Measurements from ENCODE around the gene TNRC6C.

Gene TNRC6C

GRCh38 chr17:78019976-78020716 is 61.6 kb downstream of the TNRC6C start:
- no peak for DNase-seq

DNA sequence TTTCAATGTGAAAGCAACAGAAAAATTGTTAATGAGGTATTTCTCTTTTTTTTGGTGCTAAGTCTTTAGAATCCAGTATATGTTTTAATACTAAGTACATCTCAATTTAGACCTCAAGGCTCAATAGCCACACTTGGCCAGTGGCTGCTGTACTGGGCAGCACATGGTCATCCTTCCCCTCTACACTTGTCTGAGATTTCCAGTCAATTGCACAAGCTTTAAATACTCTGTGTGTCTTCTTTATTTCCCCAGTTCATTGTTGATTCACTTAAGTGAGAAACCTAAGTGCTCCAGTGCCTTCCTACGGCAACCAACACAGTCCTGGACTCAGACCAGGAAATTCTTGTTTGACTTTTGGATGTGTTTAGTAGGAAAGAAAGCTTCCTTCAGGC is 62.2 kb downstream of the TNRC6C start:
- DNase-seq, result no peak

GRCh38 chr17:78022425-78022824 is 63.9 kb downstream of the TNRC6C start:
- DNase-seq, result no peak

- DNase-seq, result no peak
These were observed 64.5 kb downstream of the TNRC6C start for GRCh38 chr17:78023042-78023441.

- peak in 1 of 2 experiments; percentile 14 for DNase-seq
These were observed 67.9 kb downstream of the TNRC6C start for GRCh38 chr17:78026381-78026780.

DNA sequence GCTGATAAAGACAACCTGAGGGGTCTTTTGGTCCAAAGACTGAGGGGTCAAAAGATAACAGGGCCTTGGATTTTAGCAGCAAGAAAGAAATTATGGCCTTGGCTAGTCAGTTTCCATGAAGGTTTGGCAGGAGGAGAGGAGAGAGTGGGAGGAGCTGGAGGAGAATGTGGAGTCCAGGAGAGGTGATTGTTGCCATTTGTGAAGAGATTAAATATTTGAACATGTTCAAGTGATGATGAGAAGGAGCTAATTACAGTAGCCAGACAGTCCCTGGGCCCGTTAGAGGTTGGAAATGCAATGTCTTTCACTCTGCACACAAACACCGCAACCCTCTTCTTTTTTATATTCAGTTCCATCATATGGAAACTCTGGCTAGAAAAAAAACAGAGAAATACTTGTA is 68.6 kb downstream of the TNRC6C start:
- DNase-seq, result no peak

- no peak for DNase-seq
These were observed 71.2 kb downstream of the TNRC6C start for GRCh38 chr17:78029697-78030096.

DNA sequence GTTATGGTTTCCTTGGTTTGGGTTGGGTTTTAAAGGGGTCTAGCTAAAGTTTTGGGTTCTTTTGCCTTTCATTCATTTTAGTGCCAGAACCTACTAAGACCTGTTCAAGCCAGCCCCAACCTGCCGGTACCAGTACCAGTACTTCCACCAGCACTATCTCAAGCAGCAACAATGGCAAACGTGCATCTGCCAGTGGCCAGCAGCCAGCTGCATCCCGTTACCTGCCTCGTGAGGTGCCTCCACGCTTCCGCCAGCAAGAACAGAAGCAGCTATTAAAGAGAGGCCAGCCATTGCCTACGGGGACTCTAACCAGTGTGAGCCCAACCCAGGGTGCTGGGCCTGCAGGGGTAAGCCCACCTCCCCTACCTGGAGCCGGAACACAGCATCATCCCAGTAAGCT is 72.9 kb downstream of the TNRC6C start:
- DNase-seq, result no peak

GRCh38 chr17:78032166-78032565 is 73.7 kb downstream of the TNRC6C start:
- DNase-seq, result no peak

GRCh38 chr17:78034429-78035091 is 76.1 kb downstream of the TNRC6C start:
- no peak for DNase-seq

DNA sequence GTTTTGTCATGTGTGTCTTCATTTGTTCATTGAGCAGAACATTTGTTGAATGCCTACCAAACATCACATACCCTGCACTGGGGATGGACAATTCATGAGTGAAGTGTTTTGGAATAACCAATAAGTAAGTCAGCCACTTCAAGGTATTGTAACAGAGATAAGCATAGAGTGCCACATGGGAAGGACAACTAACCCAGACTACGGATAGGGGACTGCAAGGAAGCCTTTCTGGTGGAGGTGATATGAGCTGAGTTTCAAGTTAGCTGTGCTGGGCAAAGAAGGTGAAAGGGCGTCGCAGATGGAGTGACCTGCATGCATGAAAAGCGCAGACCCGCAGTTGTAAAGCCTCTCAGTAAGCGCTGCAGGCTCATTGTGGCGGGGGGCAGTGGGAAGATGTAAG is 78.8 kb downstream of the TNRC6C start:
- no peak for DNase-seq

DNA sequence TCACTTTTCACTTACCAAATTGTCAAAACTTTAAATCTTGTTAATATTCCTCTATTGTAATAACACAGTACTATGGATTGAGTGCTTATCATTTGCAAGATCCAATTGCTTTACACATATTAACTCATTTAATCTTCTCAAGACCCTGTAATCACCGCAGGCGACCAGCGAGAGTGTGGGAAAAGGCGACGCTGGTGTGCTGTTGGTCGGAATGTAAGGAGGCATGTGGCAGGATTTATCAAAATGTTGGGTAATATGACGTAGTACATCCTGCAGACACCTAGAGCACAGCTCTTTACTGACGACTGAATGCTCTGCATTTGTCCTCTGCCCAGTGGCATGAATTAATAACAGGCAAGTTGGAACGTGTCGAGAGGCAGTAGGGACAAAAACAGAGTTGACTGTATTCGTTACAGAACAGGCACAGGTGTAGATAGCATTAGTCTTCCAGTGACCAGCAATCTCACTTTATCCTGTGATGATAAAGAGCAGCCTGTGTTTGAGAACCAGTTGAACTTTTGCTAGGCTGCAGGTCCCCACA is 80.3 kb downstream of the TNRC6C start:
- DNase-seq, result no peak

- no peak for DNase-seq
These were observed 81.1 kb downstream of the TNRC6C start for GRCh38 chr17:78039581-78039980.

DNA sequence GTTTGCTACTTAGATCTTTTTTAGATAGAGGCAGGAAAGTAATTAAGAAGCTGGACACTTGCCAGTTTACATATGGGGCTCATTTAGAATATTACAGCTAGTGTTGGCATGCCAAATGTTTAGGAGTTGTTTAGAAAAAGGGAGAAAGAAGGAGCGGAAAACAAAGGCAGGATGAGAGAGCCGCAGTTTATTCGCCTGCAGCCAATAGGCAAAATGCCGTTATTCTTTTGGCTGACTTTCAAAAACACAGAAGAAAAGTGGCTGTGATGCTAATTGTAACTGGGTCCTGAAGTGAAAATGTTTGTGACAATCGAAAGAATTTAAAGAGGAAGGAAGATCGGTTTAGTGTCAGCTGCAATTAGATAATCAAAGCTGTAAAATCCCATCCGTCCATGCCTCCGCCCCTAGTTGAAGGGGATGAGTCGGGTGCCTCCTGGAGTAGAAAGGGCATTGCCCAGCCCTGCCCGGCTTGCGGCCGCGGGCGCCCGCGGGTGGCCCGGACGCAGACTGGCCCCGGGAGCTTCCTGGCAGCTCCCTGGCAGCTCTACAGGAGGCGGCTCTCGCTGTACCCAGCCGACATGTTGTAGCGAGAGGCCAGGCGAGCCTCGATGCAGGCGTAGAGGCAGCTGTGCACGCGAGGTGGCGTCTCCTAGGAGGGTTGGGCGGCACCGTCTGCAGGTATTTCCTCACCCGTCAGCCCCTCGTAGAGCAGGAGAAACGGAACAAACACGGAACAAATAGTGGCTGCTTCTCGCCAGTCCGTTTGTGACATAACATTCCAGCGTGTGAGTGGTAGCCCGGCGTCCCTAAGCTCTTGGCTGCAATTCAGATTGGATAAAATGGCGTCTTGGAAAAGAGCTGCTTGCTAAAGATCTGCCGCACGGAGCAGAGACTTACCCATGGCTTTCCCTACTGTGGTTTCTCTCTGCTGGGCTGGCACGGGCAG is 82.2 kb downstream of the TNRC6C start:
- peak; percentile 77 to 78 for DNase-seq

DNA sequence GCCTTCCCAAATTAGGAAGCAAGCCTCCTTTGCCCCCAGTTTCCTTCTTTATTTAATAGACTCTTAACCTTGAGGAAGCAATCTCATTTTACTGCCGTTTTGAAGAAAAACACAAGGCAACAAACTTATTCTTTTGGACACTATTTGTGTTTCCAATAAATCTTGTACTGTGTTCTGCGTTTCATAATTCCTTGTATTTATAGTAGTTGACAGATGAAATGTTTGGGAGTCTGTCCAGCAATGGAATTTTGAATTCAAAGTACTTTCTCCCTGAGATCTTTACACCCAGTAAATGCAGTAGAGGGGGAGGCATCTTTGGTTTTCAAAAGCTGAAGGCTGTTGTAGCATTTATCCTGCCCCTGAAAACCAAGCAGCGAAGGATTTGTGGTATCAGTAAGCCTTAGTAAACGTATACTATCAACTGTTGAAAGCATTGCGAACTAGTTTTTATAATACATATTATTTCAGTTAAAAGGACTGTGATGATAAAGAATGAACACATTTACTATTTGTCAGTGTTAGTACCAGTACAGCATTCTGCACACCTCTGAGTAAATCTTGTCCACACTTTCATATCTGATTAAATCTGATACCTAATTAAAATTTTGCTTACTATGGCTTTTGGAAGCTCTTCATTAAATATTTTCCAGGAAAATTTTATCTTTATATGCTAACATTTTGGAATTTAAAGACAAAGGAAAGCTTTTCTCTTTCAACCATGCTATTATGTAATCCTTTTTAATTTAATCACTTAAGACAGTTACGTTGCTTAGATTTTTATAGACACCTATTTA is 83.1 kb downstream of the TNRC6C start:
- DNase-seq, result peak; percentile 43 to 66

- no peak for DNase-seq
These were observed 84.0 kb downstream of the TNRC6C start for GRCh38 chr17:78042542-78042941.

DNA sequence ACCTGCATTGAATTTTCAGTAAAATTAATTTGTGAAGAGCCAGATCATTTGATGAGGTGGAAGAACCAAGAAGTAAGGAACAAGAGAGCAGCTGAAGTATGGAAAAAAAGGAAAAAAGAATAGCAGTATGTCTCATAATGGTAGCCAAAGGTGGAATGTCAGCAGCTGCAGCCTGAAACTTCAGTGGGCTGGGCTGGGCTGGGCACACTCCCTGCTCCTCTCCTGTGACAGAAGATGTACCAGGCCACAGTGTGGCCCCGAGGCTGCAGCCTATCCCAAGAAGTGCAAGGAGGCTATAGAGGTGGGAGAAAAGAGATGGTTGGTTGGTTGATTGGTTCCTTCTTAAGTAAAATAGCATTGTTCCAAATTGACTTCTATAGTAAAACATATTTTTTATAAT is 84.5 kb downstream of the TNRC6C start:
- no peak for DNase-seq

DNA sequence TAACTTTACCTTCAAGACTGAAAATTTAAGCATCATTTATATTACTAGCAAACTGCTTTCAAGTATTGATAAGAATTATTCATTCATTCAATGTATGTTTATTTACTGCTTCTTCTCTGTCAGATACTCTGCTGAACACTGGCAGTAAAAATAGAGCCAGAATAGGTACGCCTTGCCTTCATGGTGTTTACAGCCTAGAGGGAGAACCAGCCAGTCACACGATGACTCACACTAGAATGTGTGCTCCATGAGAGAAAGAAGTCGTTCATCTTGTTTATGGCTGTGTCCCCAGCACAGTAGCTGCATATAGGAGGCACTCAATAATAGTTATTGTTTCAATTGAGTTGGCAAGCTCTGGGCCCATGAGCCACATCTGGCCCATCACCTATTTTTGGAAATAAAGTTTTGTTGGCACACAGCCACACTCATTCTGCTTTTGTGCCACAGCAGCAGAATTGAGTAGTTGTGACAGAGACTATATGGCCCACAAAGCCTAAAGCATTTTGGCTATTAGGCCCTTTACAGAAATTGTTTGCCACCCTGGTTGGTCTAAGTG is 85.9 kb downstream of the TNRC6C start:
- DNase-seq, result no peak

DNA sequence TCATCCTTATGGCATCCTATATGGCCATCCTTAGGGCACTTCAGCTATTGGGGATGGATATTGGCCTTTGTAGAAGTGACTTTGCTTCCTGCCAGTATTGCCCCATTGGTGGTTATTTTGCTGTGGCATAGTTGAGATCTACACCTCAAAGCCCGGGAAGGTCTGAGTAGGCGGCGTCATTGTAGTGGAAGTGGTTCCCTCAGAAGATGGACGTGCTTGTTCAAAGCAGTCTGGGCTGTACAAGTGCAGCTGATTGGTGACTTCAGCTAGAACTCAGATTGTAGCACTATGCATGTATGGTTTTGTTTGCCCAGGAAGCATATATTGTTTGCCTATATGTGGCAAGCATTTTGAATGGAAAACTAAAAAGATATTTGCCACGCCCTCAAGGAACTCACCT is 86.8 kb downstream of the TNRC6C start:
- DNase-seq, result no peak

GRCh38 chr17:78046923-78047322 is 88.4 kb downstream of the TNRC6C start:
- DNase-seq, result no peak

DNA sequence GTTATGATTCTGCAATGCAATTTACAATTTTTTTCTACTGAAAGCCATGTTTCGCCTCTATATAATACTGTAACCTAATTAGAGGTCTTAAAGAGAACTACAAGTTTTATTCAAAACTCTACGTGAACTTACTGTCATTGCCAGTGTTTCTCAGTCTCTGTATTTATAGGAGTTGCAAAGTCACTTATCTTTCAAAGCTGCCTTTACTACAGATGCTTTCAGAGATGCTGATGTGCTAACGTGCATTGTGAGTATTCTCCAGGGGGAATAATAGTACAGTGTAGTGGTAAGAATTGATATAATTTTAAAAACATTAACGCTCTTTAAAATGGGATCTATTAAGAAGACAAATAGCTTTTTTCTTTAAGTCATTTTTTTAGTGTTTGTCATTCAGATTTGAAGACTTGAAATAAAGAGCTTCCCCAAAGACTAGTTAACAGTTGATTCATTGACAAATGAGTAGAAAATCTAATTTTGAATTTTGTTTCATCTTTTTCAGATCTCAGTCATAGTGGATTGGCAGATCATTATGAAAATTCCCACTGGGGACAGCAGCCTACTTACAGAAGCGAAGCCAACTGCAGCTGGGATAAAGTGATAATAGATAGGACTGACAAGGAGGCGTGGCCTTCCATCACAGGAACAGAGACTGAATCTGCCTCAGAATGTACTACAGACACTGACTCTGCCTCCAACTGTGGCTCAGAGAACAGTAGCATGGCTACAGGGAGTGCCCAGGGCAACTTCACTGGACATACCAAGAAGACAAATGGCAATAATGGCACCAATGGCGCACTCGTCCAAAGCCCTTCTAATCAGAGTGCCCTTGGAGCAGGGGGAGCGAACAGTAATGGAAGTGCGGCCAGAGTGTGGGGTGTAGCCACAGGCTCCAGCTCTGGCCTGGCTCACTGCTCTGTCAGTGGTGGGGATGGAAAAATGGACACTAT is 90.1 kb downstream of the TNRC6C start:
- no peak for DNase-seq
